AG04450 (cell line): ENCODE data around the gene GNAZ. TPM values are rescaled to one million over a fixed set of nuclear protein-coding genes. Genes with fewer than 3 reads are reported as not detected.

ENCODE experiments used
- CTCF ChIA-PET: fragments of 300-600, 350-600 bp; formaldehyde crosslinking; extraction: SDS; loops from one replicate; lab custom pipeline; 2022; ENCODE audit warnings: antibody characterized with exemption, inconsistent platforms; lab: Charles Lee
- POLR2A ChIA-PET: fragments of 350-600 bp; formaldehyde crosslinking; extraction: SDS; loops from one replicate; lab custom pipeline; 2021; ENCODE audit warnings: antibody characterized with exemption, inconsistent platforms; lab: Yijun Ruan, JAX
- DNase-seq: peaks from one replicate; pipeline ENCODE4 v3.0.0-alpha.2; 2011; ENCODE audit warnings: low read depth, low spot score
- H3K27ac ChIP-seq: one replicate; pipeline ENCODE4 v1.5.1; 2012; ENCODE audit warnings: low read depth, low read length, control low read depth
- H3K27me3 ChIP-seq: one replicate; pipeline ENCODE4 v1.6.0; 2012; ENCODE audit warnings: low read length; ENCODE audit not compliant: control insufficient read depth, insufficient read depth
- H3K4me3 ChIP-seq: 2 replicates; pipeline ENCODE4 v1.5.1; 2011; ENCODE audit warnings: mild to moderate bottlenecking, low read depth, low read length, control low read depth
- H3K9me3 ChIP-seq: 2 replicates; pipeline ENCODE4 v1.5.1; 2012; ENCODE audit warnings: low read length; ENCODE audit not compliant: control insufficient read depth, insufficient read depth
- CTCF ChIP-seq: IDR thresholded peaks from 2 replicates; pipeline ENCODE4 v1.5.1; 2011; ENCODE audit warnings: low read depth, low read length, control low read depth, inconsistent platforms
- polyA plus RNA-seq: library from polyadenylated mRNA; depleted of rRNA; stranded (reverse); fragments of >200 nt; gene quantifications from 2 replicates; pipeline ENCODE4 v1.2.3, GENCODE V29; 2011

The GNAZ gene
- polyA plus RNA-seq, 1 experiment, result 0.25 TPM

GRCh38 chr22:23062616-23063538 is 7.4 kb upstream of the GNAZ start:
- DNase-seq, result no peak
- CTCF ChIA-PET, result no interaction called here
- Histone ChIP-seq H3K27ac (no peak overlapping the region), H3K27me3 (peaks cover 6% of the 10 kb centered on the region), H3K4me3 (no peak overlapping the region), H3K9me3 (no peaks in the 10 kb centered on the region)
- POLR2A ChIA-PET, result no interaction called here
- no peak for TF ChIP-seq CTCF

GRCh38 chr22:23063539-23064380 is 6.6 kb upstream of the GNAZ start:
- CTCF ChIA-PET, result no interaction called here
- Histone ChIP-seq H3K27me3 (peaks cover 6% of the 10 kb centered on the region), H3K27ac (no peak overlapping the region), H3K9me3 (no peaks in the 10 kb centered on the region), H3K4me3 (no peak overlapping the region)
- POLR2A ChIA-PET, result no interaction called here
- TF ChIP-seq CTCF, result no peak
- no peak for DNase-seq

GRCh38 chr22:23064381-23065068 is 5.8 kb upstream of the GNAZ start:
- TF ChIP-seq CTCF, result no peak
- ChIA-PET POLR2A (no interaction called here), CTCF (no interaction called here)
- Histone ChIP-seq H3K27me3 (peaks cover 11% of the 10 kb centered on the region), H3K27ac (no peak overlapping the region), H3K9me3 (no peaks in the 10 kb centered on the region), H3K4me3 (no peak overlapping the region)
- no peak for DNase-seq

GRCh38 chr22:23065069-23065451 is 5.3 kb upstream of the GNAZ start:
- H3K27ac ChIP-seq, result no peak overlapping the region
- CTCF ChIA-PET, result no interaction called here
- TF ChIP-seq CTCF, result no peak
- no peak for DNase-seq
- POLR2A ChIA-PET, result no interaction called here
- no peak overlapping the region for H3K4me3 ChIP-seq
- H3K27me3 ChIP-seq, result peaks cover 11% of the 10 kb centered on the region
- no peaks in the 10 kb centered on the region for H3K9me3 ChIP-seq
